ENCODE results near the gene ZPBP2. TPM values are rescaled to one million over a fixed set of nuclear protein-coding genes. Genes with fewer than 3 reads are reported as not detected.

ZPBP2 gene
- polyA plus RNA-seq, 3 donors: not detected

DNA sequence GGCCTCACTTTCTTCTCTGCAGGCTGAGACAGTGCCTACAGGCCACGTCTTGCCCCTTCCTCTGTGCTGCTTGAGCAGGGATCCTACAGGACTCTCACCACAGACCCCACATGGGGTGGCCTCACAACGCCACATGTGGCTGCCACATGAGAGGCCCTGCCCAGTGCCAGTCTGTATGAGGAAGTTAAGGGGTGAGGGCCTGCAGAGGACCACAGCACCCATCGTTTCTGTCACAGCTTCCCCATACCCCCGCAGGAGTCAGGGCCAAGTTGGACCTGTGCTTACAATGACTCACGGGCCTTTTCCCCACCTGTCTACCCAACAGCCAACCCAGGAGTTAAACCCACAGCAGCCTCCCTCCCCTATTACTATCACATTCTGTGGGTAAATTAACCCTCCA, 53.3 kb downstream of the ZPBP2 start:
- Histone ChIP-seq H3K4me2 (replicated peaks; ENCODE audit: extremely low read depth, low read length, poor library complexity, severe bottlenecking) (no peak overlapping the region), H4K20me1 (ENCODE audit: insufficient read depth, low read length) (peaks cover 7% of the 10 kb centered on the region), H3K9me3 (replicated peaks in 1 of 2; ENCODE audit: control insufficient read depth in 1 of 2, insufficient read depth in 1 of 2, low read length in 2 of 2) (no peaks in the 10 kb centered on the region), H3K4me3 (replicated peaks in 1 of 3; ENCODE audit: low read depth in 2 of 3, low read length in 3 of 3) (no peak overlapping the region), H3K79me2 (ENCODE audit: insufficient read depth, low read length) (peaks cover 21% of the 10 kb centered on the region), H3K27ac (ENCODE audit: low read depth in 1 of 2, low read length in 2 of 2) (peak overlapping the region; percentile 11 to 22), H2AFZ (ENCODE audit: insufficient read depth, low read depth, low read length, poor library complexity, severe bottlenecking) (no peak overlapping the region), H3K36me3 (replicated peaks in 1 of 2; ENCODE audit: control insufficient read depth in 1 of 2, insufficient read depth in 2 of 2, low read length in 2 of 2) (peaks cover 20 to 37% of the 10 kb centered on the region in 2 donors), H3K27me3 (ENCODE audit: control insufficient read depth in 2 of 2, insufficient read depth in 2 of 2, low read length in 2 of 2) (no peaks in the 10 kb centered on the region), H3K9ac (ENCODE audit: insufficient read depth, low read length, poor library complexity, severe bottlenecking) (no peak overlapping the region), H3K4me1 (ENCODE audit: control insufficient read depth in 1 of 2, insufficient read depth in 2 of 2, low read length in 2 of 2) (peaks cover 27 to 41% of the 10 kb centered on the region in 2 donors)
- peaks cover 0 to 4% (median 0%) of the 10 kb centered on the region in 3 donors for H3K27me3 Mint-ChIP-seq (ENCODE audit: low read depth in 3 of 3)
- no peak overlapping the region for H3K4me3 Mint-ChIP-seq
- TF ChIP-seq, protein P1, sequence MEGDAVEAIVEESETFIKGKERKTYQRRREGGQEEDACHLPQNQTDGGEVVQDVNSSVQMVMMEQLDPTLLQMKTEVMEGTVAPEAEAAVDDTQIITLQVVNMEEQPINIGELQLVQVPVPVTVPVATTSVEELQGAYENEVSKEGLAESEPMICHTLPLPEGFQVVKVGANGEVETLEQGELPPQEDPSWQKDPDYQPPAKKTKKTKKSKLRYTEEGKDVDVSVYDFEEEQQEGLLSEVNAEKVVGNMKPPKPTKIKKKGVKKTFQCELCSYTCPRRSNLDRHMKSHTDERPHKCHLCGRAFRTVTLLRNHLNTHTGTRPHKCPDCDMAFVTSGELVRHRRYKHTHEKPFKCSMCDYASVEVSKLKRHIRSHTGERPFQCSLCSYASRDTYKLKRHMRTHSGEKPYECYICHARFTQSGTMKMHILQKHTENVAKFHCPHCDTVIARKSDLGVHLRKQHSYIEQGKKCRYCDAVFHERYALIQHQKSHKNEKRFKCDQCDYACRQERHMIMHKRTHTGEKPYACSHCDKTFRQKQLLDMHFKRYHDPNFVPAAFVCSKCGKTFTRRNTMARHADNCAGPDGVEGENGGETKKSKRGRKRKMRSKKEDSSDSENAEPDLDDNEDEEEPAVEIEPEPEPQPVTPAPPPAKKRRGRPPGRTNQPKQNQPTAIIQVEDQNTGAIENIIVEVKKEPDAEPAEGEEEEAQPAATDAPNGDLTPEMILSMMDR (IDR thresholded peaks at IDR 0.05): no peak
- H3K9me3 Mint-ChIP-seq: no peaks in the 10 kb centered on the region
- H3K4me1 Mint-ChIP-seq: peaks cover 37% of the 10 kb centered on the region
- WGBS (ENCODE audit: insufficient coverage): 0% methylated on average over 3 of the region's 5 CpGs
- H3K27ac Mint-ChIP-seq: peak overlapping the region in 3 of 7 donors; percentile 20 to 37 (median 30)
- peaks cover 34 to 55% of the 10 kb centered on the region in 2 donors for H3K36me3 Mint-ChIP-seq
- intact Hi-C loops (cut with micrococcal nuclease): loop anchor here in 1 of 2 donors (10.0 kb wide), 1 partner anchor 63 kb away; the partner anchor contains the start of gene PSMD3
- DNase-seq: peak; percentile 12 to 45 (median 19)

DNA sequence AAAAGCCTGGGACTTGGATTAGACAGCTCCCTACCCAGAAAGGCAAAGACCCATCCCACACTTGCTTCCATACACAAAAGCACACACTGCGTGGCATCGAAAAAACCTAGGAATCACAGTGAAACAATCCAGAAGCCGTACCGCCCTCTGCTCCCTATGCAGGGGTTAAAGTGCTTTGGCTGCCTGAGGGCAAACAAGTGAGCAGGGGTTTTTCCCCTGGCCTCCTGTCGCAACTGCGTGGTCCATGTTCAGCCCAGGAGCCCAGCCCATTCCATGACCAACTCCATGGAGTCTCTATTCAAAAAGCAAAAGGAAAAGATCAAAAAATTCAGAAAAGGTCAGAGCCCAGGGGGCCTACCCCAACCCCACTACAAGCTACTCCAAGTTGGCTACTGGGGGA, 54.0 kb downstream of the ZPBP2 start:
- peak overlapping the region; percentile 32 for H3K9ac ChIP-seq (ENCODE audit: insufficient read depth, low read length, poor library complexity, severe bottlenecking)
- TF ChIP-seq, protein P1 (IDR thresholded peaks at IDR 0.05): no peak
- Mint-ChIP-seq H3K36me3 (peaks cover 31 to 48% of the 10 kb centered on the region in 2 donors), H3K27ac (peak overlapping the region in 4 of 7 donors; percentile 23 to 66 (median 42)), H3K9me3 (no peaks in the 10 kb centered on the region), H3K4me1 (peaks cover 42% of the 10 kb centered on the region), H3K27me3 (ENCODE audit: low read depth in 3 of 3) (peaks cover 0 to 4% (median 0%) of the 10 kb centered on the region in 3 donors), H3K4me3 (no peak overlapping the region)
- intact Hi-C loops (cut with micrococcal nuclease): loop anchor here in 1 of 2 donors (10.0 kb wide), 1 partner anchor 63 kb away; the partner anchor contains the start of gene PSMD3
- no peak overlapping the region for H2AFZ ChIP-seq (ENCODE audit: insufficient read depth, low read depth, low read length, poor library complexity, severe bottlenecking)
- H4K20me1 ChIP-seq (ENCODE audit: insufficient read depth, low read length): peaks cover 11% of the 10 kb centered on the region
- H3K4me1 ChIP-seq (ENCODE audit: control insufficient read depth in 1 of 2, insufficient read depth in 2 of 2, low read length in 2 of 2): peaks cover 33 to 48% of the 10 kb centered on the region in 2 donors
- WGBS (ENCODE audit: insufficient coverage): 91% methylated on average over 4 of the region's 6 CpGs
- no peak for DNase-seq
- no peaks in the 10 kb centered on the region for H3K9me3 ChIP-seq (replicated peaks in 1 of 2; ENCODE audit: control insufficient read depth in 1 of 2, insufficient read depth in 1 of 2, low read length in 2 of 2)
- no peak overlapping the region for H3K4me2 ChIP-seq (replicated peaks; ENCODE audit: extremely low read depth, low read length, poor library complexity, severe bottlenecking)
- H3K27me3 ChIP-seq (ENCODE audit: control insufficient read depth in 2 of 2, insufficient read depth in 2 of 2, low read length in 2 of 2): no peaks in the 10 kb centered on the region
- peaks cover 20 to 37% of the 10 kb centered on the region in 2 donors for H3K36me3 ChIP-seq (replicated peaks in 1 of 2; ENCODE audit: control insufficient read depth in 1 of 2, insufficient read depth in 2 of 2, low read length in 2 of 2)
- H3K79me2 ChIP-seq (ENCODE audit: insufficient read depth, low read length): peaks cover 27% of the 10 kb centered on the region
- H3K27ac ChIP-seq (ENCODE audit: low read depth in 1 of 2, low read length in 2 of 2): peak overlapping the region in 1 of 2 donors; percentile 48
- no peak overlapping the region for H3K4me3 ChIP-seq (replicated peaks in 1 of 3; ENCODE audit: low read depth in 2 of 3, low read length in 3 of 3)

Data from CD14-positive monocyte (primary cell).